GM12878 (cell line): ENCODE data around the gene AP1AR. TPM values are rescaled to one million over a fixed set of nuclear protein-coding genes. Genes with fewer than 3 reads are reported as not detected.
A peak's percentile ranks its signal among the peaks of the same experiment; 100 is the strongest.

Source experiments
- ATAC-seq: fragments of 200-7000 bp; cut with Tn5 transposase; 3 replicates; pipeline ENCODE4 v1.9.1; 2020; ENCODE audit warnings: mild to moderate bottlenecking, moderate library complexity
- BruUV-seq: library from RNA; stranded (reverse); fragments of 400-500 nt; replicated peaks from 2 replicates; lab custom pipeline; 2021; lab: Mats Ljungman, UMichigan
- CTCF ChIA-PET: fragments of 300-600 bp; sonication (Branson Sonifier 250); formaldehyde crosslinking; extraction: SDS; loops from one replicate; lab custom pipeline; 2021; ENCODE audit warnings: inconsistent platforms; lab: Yijun Ruan, JAX
- POLR2A ChIA-PET: fragments of 350-600 bp; formaldehyde crosslinking; extraction: SDS; loops from one replicate; lab custom pipeline; 2021; ENCODE audit warnings: inconsistent platforms; lab: Charles Lee
- RAD21 ChIA-PET: fragments of 300-600 bp; sonication (Branson Sonifier 250); formaldehyde crosslinking; loops from one replicate; lab custom pipeline; 2023; ENCODE audit warnings: antibody characterized with exemption; ENCODE audit not compliant: unreplicated experiment; lab: Charles Lee
- SMC1A ChIA-PET: fragments of 300-600 bp; sonication (Branson Sonifier 250); formaldehyde crosslinking; loops from one replicate; lab custom pipeline; 2023; ENCODE audit not compliant: unreplicated experiment, uncharacterized antibody; lab: Charles Lee
- DNase-seq: peaks from one replicate; pipeline ENCODE4 v3.0.0-alpha.2; 2011; ENCODE audit warnings: low read depth, low spot score
- FAIRE-seq: peaks from 3 replicates; lab custom pipeline; 2011; peaks lifted over from hg19 to GRCh38; lab: Jason Lieb, UNC
- H2AFZ ChIP-seq: 2 replicates; pipeline ENCODE4 v1.6.0; 2011; ENCODE audit warnings: low read depth, low read length, control low read depth; ENCODE audit not compliant: control insufficient read depth
- H3K27ac ChIP-seq: 2 replicates; pipeline ENCODE4 v1.5.1; 2011; ENCODE audit warnings: control low read depth; ENCODE audit not compliant: control insufficient read depth, insufficient read depth
- H3K27me3 ChIP-seq, 2 experiments: replicated peaks in 1 of 2; 2 replicates each; pipeline versions ENCODE4 v1.6.0 to v1.6.1; 2011; ENCODE audit warnings: low read length in 1 of 2; ENCODE audit not compliant: control insufficient read depth in 2 of 2, insufficient read depth in 2 of 2
- H3K36me3 ChIP-seq, 2 experiments: 2 replicates each; pipeline ENCODE4 v1.5.1; 2011; ENCODE audit warnings: low read length in 1 of 2; ENCODE audit not compliant: control insufficient read depth in 2 of 2, insufficient read depth in 2 of 2
- H3K4me1 ChIP-seq: 2 replicates; pipeline ENCODE4 v1.6.1; 2011; ENCODE audit warnings: mild to moderate bottlenecking, low read length, moderate library complexity, mixed read lengths; ENCODE audit not compliant: control insufficient read depth, insufficient read depth
- H3K4me2 ChIP-seq: 2 replicates; pipeline ENCODE4 v1.6.0; 2011; ENCODE audit warnings: control low read depth; ENCODE audit not compliant: control insufficient read depth, insufficient read depth
- H3K4me3 ChIP-seq: fragments of 200-600 bp; sonication (generic); 2 replicates; pipeline ENCODE4 v1.5.1; 2016
- H3K79me2 ChIP-seq: 2 replicates; pipeline ENCODE4 v1.6.0; 2011; ENCODE audit warnings: low read length; ENCODE audit not compliant: control insufficient read depth, insufficient read depth
- H3K9ac ChIP-seq: 2 replicates; pipeline ENCODE4 v1.8.0; 2011; ENCODE audit warnings: low read length, control low read depth, mixed read lengths; ENCODE audit not compliant: control insufficient read depth, insufficient read depth
- H3K9me3 ChIP-seq: replicated peaks from 3 replicates; pipeline ENCODE4 v1.5.1; 2011; ENCODE audit warnings: mild to moderate bottlenecking, low read length; ENCODE audit not compliant: control insufficient read depth, insufficient read depth
- H4K20me1 ChIP-seq: 2 replicates; pipeline ENCODE4 v1.6.0; 2011; ENCODE audit not compliant: control insufficient read depth, insufficient read depth
- BACH1 ChIP-seq: fragments of 450-650 bp; IDR thresholded peaks from 2 replicates; pipeline ENCODE4 v1.6.1; 2017; ENCODE audit warnings: mild to moderate bottlenecking, borderline replicate concordance
- BHLHE40 ChIP-seq, 2 experiments: fragments of 450-650 bp in 1 of 2; IDR thresholded peaks; 2 replicates each; pipeline ENCODE4 v1.6.1; 2011 to 2017; ENCODE audit warnings: low read depth in 2 of 2, borderline replicate concordance in 1 of 2, improper control_type of control experiment in 1 of 2, low read length in 1 of 2, mild to moderate bottlenecking in 1 of 2
- BRCA1 ChIP-seq: IDR thresholded peaks from 2 replicates; pipeline ENCODE4 v1.6.1; 2011; ENCODE audit warnings: low read depth, low read length, improper control_type of control experiment
- CREM ChIP-seq: IDR thresholded peaks from 2 replicates; pipeline ENCODE4 v1.6.1; 2014; ENCODE audit warnings: antibody characterized with exemption, low read depth
- EGR1 ChIP-seq, 2 experiments: IDR thresholded peaks; 1 replicate in 1 of 2; 2 replicates in 1 of 2; pipeline ENCODE4 v1.6.1; 2011 to 2012; ENCODE audit warnings: low read depth in 2 of 2, low read length in 2 of 2, borderline replicate concordance in 1 of 2, mild to moderate bottlenecking in 1 of 2, moderate library complexity in 1 of 2
- ELK1 ChIP-seq: IDR thresholded peaks from 2 replicates; pipeline ENCODE4 v1.6.1; 2012; ENCODE audit warnings: low read depth, low read length, improper control_type of control experiment
- HDGF ChIP-seq: fragments of 450-650 bp; IDR thresholded peaks from 2 replicates; pipeline ENCODE4 v1.6.1; 2016; ENCODE audit warnings: antibody characterized with exemption
- LARP7 ChIP-seq: fragments of 450-650 bp; IDR thresholded peaks from 2 replicates; pipeline ENCODE4 v1.6.1; 2017; ENCODE audit warnings: mild to moderate bottlenecking
- MEF2A ChIP-seq: IDR thresholded peaks from 2 replicates; pipeline ENCODE4 v1.6.1; 2011; ENCODE audit warnings: low read depth, mild to moderate bottlenecking, low read length, moderate library complexity; ENCODE audit not compliant: insufficient read depth
- MLLT1 ChIP-seq: fragments of 450-650 bp; IDR thresholded peaks from 2 replicates; pipeline ENCODE4 v1.6.1; 2016; ENCODE audit warnings: mild to moderate bottlenecking
- MXI1 ChIP-seq: fragments of 150-350 bp; IDR thresholded peaks from 2 replicates; pipeline ENCODE4 v1.6.1; 2011; ENCODE audit warnings: low read depth, mild to moderate bottlenecking, inconsistent platforms, low read length, improper control_type of control experiment
- NBN ChIP-seq: fragments of 450-650 bp; IDR thresholded peaks from 2 replicates; pipeline ENCODE4 v1.6.1; 2016
- POLR2A ChIP-seq: IDR thresholded peaks from 2 replicates; pipeline ENCODE4 v1.6.1; 2011; ENCODE audit warnings: low read depth, mild to moderate bottlenecking, low read length
- POLR2AphosphoS5 ChIP-seq: IDR thresholded peaks from 2 replicates; pipeline ENCODE4 v1.6.1; 2011; ENCODE audit warnings: mild to moderate bottlenecking, low read length, inconsistent platforms
- RAD21 ChIP-seq: IDR thresholded peaks from 2 replicates; pipeline ENCODE4 v1.6.1; 2011; ENCODE audit warnings: mild to moderate bottlenecking, low read depth, low read length, moderate library complexity; ENCODE audit not compliant: insufficient read depth
- SMAD1 ChIP-seq: fragments of 450-650 bp; IDR thresholded peaks from 2 replicates; pipeline ENCODE4 v1.6.1; 2018; ENCODE audit warnings: mild to moderate bottlenecking, low read depth; ENCODE audit not compliant: partially characterized antibody
- WGBS: methylation state at CpG from one replicate; pipeline ENCODE4 v1.1.6; 2016; ENCODE audit warnings: low lambda C conversion rate; ENCODE audit not compliant: insufficient replicate concordance, insufficient coverage; ENCODE audit errors: missing lambda C conversion rate; 5-methylcytosine and 5-hydroxymethylcytosine counted together
- in situ Hi-C: fragments of 300-500 bp; cut with MboI; formaldehyde crosslinking; loops from 9 replicates; pipeline ENCODE4 v1.14.3; 2018; ENCODE audit warnings: mixed read lengths
- intact Hi-C: fragments of 100-400 bp; cut with micrococcal nuclease; formaldehyde crosslinking; loops from one replicate; pipeline ENCODE4 v1.14.2; 2022; ENCODE audit not compliant: unreplicated experiment
- polyA plus RNA-seq, 11 experiments: library from polyadenylated mRNA; depleted of rRNA in 4 of 11; unstranded in 6 of 11; stranded (reverse) in 5 of 11; fragments of >200 nt; fragmentation: Nextera tagmentation in 4 of 11; fragmentation: Illumina TruSeq in 1 of 11; extraction: Ambion mirVana in 4 of 11; extraction: Trizol in 1 of 11; gene quantifications; 1 replicate in 1 of 11; 2 replicates in 10 of 11; pipeline versions ENCODE4 v1.2.1 to v1.2.3, GENCODE V29; 2011 to 2016; ENCODE audit warnings: inconsistent platforms in 2 of 11, missing spikeins in 2 of 11, low read depth in 1 of 11
- total RNA-seq, 4 experiments: library from RNA; depleted of rRNA in 3 of 4; stranded (reverse); fragments of >200 nt in 3 of 4; fragmentation: Illumina TruSeq in 1 of 4; extraction: Trizol in 1 of 4; gene quantifications; 2 replicates each; pipeline versions ENCODE4 v1.2.1 to v1.2.3, GENCODE V29; 2013 to 2021

AP1AR gene
- total and polyA plus RNA-seq, 10 of the 15 experiments (the other 5 are each of a cell fraction or from before 2014, with no cell fraction given): 5.6 to 29.1 (median 16.3) TPM

GRCh38 chr4:112284166-112284565 lies 52.6 kb downstream of the AP1AR start:
- peak overlapping the region; percentile 99 for H3K27ac ChIP-seq
- ChIA-PET POLR2A (interaction anchor here (0.6 to 6.9 kb wide), 8 partner anchors 9 to 236 kb away, joined by 3 to 45 read pairs (median 6); partner anchors contain the start of gene ALPK1), SMC1A (interaction anchor here (1.5 to 22.9 kb wide), 3 partner anchors 10 to 37 kb away, joined by 4 to 247 read pairs (median 14); no protein-coding TSS in a partner anchor), RAD21 (interaction anchor here (0.7 to 14.1 kb wide), 7 partner anchors 15 to 234 kb away, joined by 3 to 151 read pairs (median 4); partner anchors contain the start of genes ALPK1 and NEUROG2), CTCF (interaction anchor here (0.9 to 3.9 kb wide), 9 partner anchors 9 to 52 kb away, joined by 3 to 15 read pairs (median 4); partner anchors contain the start of gene AP1AR)
- H3K4me1 ChIP-seq: peaks cover 13% of the 10 kb centered on the region
- peaks cover 3% of the 10 kb centered on the region; the same call in 1 of the 2 replicates for H4K20me1 ChIP-seq
- no peaks in the 10 kb centered on the region; the same call in 2 of the 3 replicates for H3K9me3 ChIP-seq
- ATAC-seq (no peak), DNase-seq (no peak), FAIRE-seq (no peak)
- H2AFZ ChIP-seq: no peak overlapping the region
- BruUV-seq: no TSS peak
- H3K9ac ChIP-seq: peak overlapping the region; percentile 99
- intact Hi-C loops: loop anchor here (2.0 to 10.0 kb wide), 3 partner anchors 51 to 1481 kb away; partner anchors contain the start of gene CAMK2D
- H3K4me2 ChIP-seq: peak overlapping the region; percentile 92
- WGBS: under 1% methylated on average over 6 of the region's 6 CpGs
- no peaks in the 10 kb centered on the region for H3K27me3 ChIP-seq
- peaks cover 0 to 6% of the 10 kb centered on the region in 2 experiments; a peak in 1 of 4 replicates for H3K36me3 ChIP-seq
- peak; percentile 67 for TF ChIP-seq POLR2A
- TF ChIP-seq SMAD1: no peak
- no peak for TF ChIP-seq MEF2A
- TF ChIP-seq CREM: 0 out of 2 replicates have a peak, but pooled peaks have one; percentile 7
- TF ChIP-seq EGR1 (IDR thresholded peaks at IDR 0.05; ENCODE audit: borderline replicate concordance in 1 of 2, low read depth in 2 of 2, low read length in 2 of 2): no peak
- TF ChIP-seq ELK1: no peak
- TF ChIP-seq POLR2AphosphoS5: peak; percentile 26; the same call in 1 of the 2 replicates
- peak; percentile 21; the same call in 1 of the 2 replicates for TF ChIP-seq MXI1
- no peak for TF ChIP-seq RAD21
- peak; percentile 55; the same call in 1 of the 2 replicates for TF ChIP-seq BACH1
- TF ChIP-seq BHLHE40 (IDR thresholded peaks at IDR 0.05; ENCODE audit: borderline replicate concordance in 1 of 2, low read depth in 2 of 2, low read length in 1 of 2): peak in 1 of 2 experiments; percentile 56; a peak in 1 of 4 replicates
- peak; percentile 50; the same call in 1 of the 2 replicates for TF ChIP-seq HDGF
- TF ChIP-seq BRCA1: no peak
- 0 out of 2 replicates have a peak, but pooled peaks have one; percentile 8 for TF ChIP-seq MLLT1
- TF ChIP-seq NBN: peak; percentile 17; the same call in 1 of the 2 replicates
- peak; percentile 39; the same call in 1 of the 2 replicates for TF ChIP-seq LARP7
- in situ Hi-C loops: loop anchor here (5.0 kb wide), 1 partner anchor 38 kb away; no protein-coding TSS in a partner anchor
- H3K79me2 ChIP-seq: peaks cover 97% of the 10 kb centered on the region
- H3K4me3 ChIP-seq: peak overlapping the region; percentile 80
